Measurements from ENCODE around the gene PTPRN2. TPM values are rescaled to one million over a fixed set of nuclear protein-coding genes. Genes with fewer than 3 reads are reported as not detected.

Gene PTPRN2
- polyA plus RNA-seq, 1 of the 3 experiments (the other 2 are of a cell fraction): 4.0 TPM

GRCh38 chr7:158449942-158450341 is 137.7 kb downstream of the PTPRN2 start:
- no peak overlapping the region for H3K9ac ChIP-seq
- ChIA-PET POLR2A (no interaction called here), CTCF (no interaction called here)
- no peaks in the 10 kb centered on the region for H3F3A ChIP-seq (replicated peaks; ENCODE audit: insufficient read depth)
- WGBS (ENCODE audit: low lambda C conversion rate): 69% methylated on average over 12 of the region's 12 CpGs
- H3K9me3 ChIP-seq: no peaks in the 10 kb centered on the region; the same call in 1 of the 2 replicates
- TF ChIP-seq RXRA (IDR thresholded peaks at IDR 0.05; ENCODE audit: borderline replicate concordance, low read depth) (no peak), YY1 (IDR thresholded peaks at IDR 0.05; ENCODE audit: low read depth) (no peak), ZBTB33 (IDR thresholded peaks at IDR 0.05; ENCODE audit: borderline replicate concordance, low read depth) (no peak), TEAD4 (IDR thresholded peaks at IDR 0.05; ENCODE audit: borderline replicate concordance, insufficient read depth) (no peak), RAD21 (IDR thresholded peaks at IDR 0.05; ENCODE audit: low read length) (no peak), ELF1 (IDR thresholded peaks at IDR 0.05) (no peak)
- H3K27me3 ChIP-seq (ENCODE audit: insufficient read depth): no peaks in the 10 kb centered on the region
- H3K4me2 ChIP-seq: no peak overlapping the region
- H2AFZ ChIP-seq (ENCODE audit: low read depth): no peak overlapping the region
- H4K20me1 ChIP-seq (ENCODE audit: insufficient read depth): no peaks in the 10 kb centered on the region
- no peak for DNase-seq
- no peak overlapping the region for H3K4me3 ChIP-seq (ENCODE audit: low read depth in 2 of 2, low read length in 1 of 2)
- H3K79me2 ChIP-seq (ENCODE audit: insufficient read depth): no peaks in the 10 kb centered on the region
- no peaks in the 10 kb centered on the region for H3K36me3 ChIP-seq (replicated peaks in 1 of 2; ENCODE audit: control insufficient read depth in 1 of 2, insufficient read depth in 2 of 2, low read length in 1 of 2)
- no peak overlapping the region for H3K27ac ChIP-seq (ENCODE audit: low read depth in 2 of 2, low read length in 1 of 2)
- no peaks in the 10 kb centered on the region for H3K9me2 ChIP-seq
- peaks cover 0 to 23% of the 10 kb centered on the region in 2 experiments; a peak in 1 of 4 replicates for H3K4me1 ChIP-seq (ENCODE audit: control insufficient read depth in 1 of 2, insufficient read depth in 2 of 2, low read depth in 1 of 2, low read length in 1 of 2)

GRCh38 chr7:158449266-158449665 is 138.4 kb downstream of the PTPRN2 start:
- Histone ChIP-seq H3K27ac (ENCODE audit: low read depth in 2 of 2, low read length in 1 of 2) (no peak overlapping the region), H3K36me3 (replicated peaks in 1 of 2; ENCODE audit: control insufficient read depth in 1 of 2, insufficient read depth in 2 of 2, low read length in 1 of 2) (no peaks in the 10 kb centered on the region), H3F3A (replicated peaks; ENCODE audit: insufficient read depth) (no peaks in the 10 kb centered on the region), H2AFZ (ENCODE audit: low read depth) (no peak overlapping the region), H3K79me2 (ENCODE audit: insufficient read depth) (no peaks in the 10 kb centered on the region), H3K4me2 (no peak overlapping the region), H3K27me3 (ENCODE audit: insufficient read depth) (no peaks in the 10 kb centered on the region), H3K9me2 (no peaks in the 10 kb centered on the region), H3K4me1 (ENCODE audit: control insufficient read depth in 1 of 2, insufficient read depth in 2 of 2, low read depth in 1 of 2, low read length in 1 of 2) (peaks cover 0 to 26% of the 10 kb centered on the region in 2 experiments; a peak in 1 of 4 replicates), H3K9me3 (no peaks in the 10 kb centered on the region; the same call in 1 of the 2 replicates), H3K9ac (no peak overlapping the region), H3K4me3 (ENCODE audit: low read depth in 2 of 2, low read length in 1 of 2) (no peak overlapping the region), H4K20me1 (ENCODE audit: insufficient read depth) (no peaks in the 10 kb centered on the region)
- TF ChIP-seq NFIC (IDR thresholded peaks at IDR 0.05; ENCODE audit: borderline replicate concordance) (no peak), GATA2 (CRISPR knock-in tag; IDR thresholded peaks at IDR 0.05) (no peak), FOXM1 (IDR thresholded peaks at IDR 0.05; ENCODE audit: low read depth) (no peak), MEF2A (IDR thresholded peaks at IDR 0.05; ENCODE audit: borderline replicate concordance, low read depth) (no peak), RFX5 (IDR thresholded peaks at IDR 0.05; ENCODE audit: low read length) (no peak), RCOR1 (IDR thresholded peaks at IDR 0.05; ENCODE audit: low read length) (no peak), SIN3A (IDR thresholded peaks at IDR 0.05; ENCODE audit: borderline replicate concordance, low read depth, low read length) (no peak), POLR2AphosphoS5 (IDR thresholded peaks at IDR 0.05; ENCODE audit: low read depth, low read length) (no peak), MAX (IDR thresholded peaks at IDR 0.05; ENCODE audit: low read depth) (no peak), GABPA (IDR thresholded peaks at IDR 0.05; ENCODE audit: low read depth) (no peak), EP300 (IDR thresholded peaks at IDR 0.05; ENCODE audit: borderline replicate concordance in 1 of 2, low read depth in 1 of 2, low read length in 1 of 2) (no peak), TEAD4 (IDR thresholded peaks at IDR 0.05; ENCODE audit: borderline replicate concordance, insufficient read depth) (no peak), YY1 (IDR thresholded peaks at IDR 0.05; ENCODE audit: low read depth) (no peak), FOXJ3 (CRISPR knock-in tag; IDR thresholded peaks at IDR 0.05) (no peak), REST (IDR thresholded peaks at IDR 0.05; ENCODE audit: low read depth, low read length) (no peak), ZBTB33 (IDR thresholded peaks at IDR 0.05; ENCODE audit: borderline replicate concordance, low read depth) (no peak)
- DNase-seq: no peak
- ChIA-PET POLR2A (no interaction called here), CTCF (no interaction called here)
- WGBS (ENCODE audit: low lambda C conversion rate): 66% methylated on average over 12 of the region's 12 CpGs
